ENCODE data around the gene PDE7B. TPM values are rescaled to one million over a fixed set of nuclear protein-coding genes. Genes with fewer than 3 reads are reported as not detected.

Gene PDE7B
- total RNA-seq, 1 donor from 2014 or later, result 12.6 TPM

DNA sequence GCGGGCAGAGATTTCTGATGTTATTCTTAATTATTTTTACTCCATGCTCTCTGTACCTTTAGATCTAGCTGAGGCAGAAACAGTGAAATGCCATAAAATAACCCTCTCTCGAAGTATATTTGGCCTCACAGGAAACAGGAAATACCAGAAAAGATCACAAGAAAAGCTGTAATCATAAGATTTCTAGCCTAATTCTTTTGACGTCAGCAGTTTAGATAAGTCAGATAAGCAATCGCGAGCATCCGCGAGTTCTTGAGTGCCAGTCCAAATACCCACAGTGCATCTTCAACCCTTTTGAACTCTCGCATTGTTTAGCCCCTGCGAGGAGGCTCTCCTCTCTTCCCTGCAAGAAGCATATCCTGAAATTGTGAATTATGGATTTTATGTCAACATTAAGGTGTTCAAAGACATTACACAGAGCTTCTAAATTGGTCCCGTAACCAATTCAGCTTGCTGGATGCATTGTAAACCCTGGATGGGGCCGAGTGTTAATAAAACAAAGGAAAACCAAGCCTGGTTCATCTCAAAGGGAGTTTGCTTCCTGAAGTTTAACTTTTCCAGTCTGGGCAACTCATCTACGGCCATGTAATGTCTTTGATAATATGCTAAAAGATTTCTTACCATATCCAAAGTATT lies 199.8 kb downstream of the PDE7B start:
- intact Hi-C loops (cut with micrococcal nuclease), result no loop called here
- peak overlapping the region; percentile 47 for H3K4me3 ChIP-seq
- peak overlapping the region; percentile 84 for H3K27ac ChIP-seq (replicated peaks)
- H3K27me3 ChIP-seq (ENCODE audit: low read depth), result no peaks in the 10 kb centered on the region
- no peaks in the 10 kb centered on the region for H3K9me3 ChIP-seq (replicated peaks)
- H3K36me3 ChIP-seq, result no peaks in the 10 kb centered on the region
- DNase-seq, result no peak
- TF ChIP-seq, protein P1, sequence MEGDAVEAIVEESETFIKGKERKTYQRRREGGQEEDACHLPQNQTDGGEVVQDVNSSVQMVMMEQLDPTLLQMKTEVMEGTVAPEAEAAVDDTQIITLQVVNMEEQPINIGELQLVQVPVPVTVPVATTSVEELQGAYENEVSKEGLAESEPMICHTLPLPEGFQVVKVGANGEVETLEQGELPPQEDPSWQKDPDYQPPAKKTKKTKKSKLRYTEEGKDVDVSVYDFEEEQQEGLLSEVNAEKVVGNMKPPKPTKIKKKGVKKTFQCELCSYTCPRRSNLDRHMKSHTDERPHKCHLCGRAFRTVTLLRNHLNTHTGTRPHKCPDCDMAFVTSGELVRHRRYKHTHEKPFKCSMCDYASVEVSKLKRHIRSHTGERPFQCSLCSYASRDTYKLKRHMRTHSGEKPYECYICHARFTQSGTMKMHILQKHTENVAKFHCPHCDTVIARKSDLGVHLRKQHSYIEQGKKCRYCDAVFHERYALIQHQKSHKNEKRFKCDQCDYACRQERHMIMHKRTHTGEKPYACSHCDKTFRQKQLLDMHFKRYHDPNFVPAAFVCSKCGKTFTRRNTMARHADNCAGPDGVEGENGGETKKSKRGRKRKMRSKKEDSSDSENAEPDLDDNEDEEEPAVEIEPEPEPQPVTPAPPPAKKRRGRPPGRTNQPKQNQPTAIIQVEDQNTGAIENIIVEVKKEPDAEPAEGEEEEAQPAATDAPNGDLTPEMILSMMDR (IDR thresholded peaks at IDR 0.05; ENCODE audit: borderline replicate concordance), result no peak
- H3K4me1 ChIP-seq, result peaks cover 65% of the 10 kb centered on the region

DNA sequence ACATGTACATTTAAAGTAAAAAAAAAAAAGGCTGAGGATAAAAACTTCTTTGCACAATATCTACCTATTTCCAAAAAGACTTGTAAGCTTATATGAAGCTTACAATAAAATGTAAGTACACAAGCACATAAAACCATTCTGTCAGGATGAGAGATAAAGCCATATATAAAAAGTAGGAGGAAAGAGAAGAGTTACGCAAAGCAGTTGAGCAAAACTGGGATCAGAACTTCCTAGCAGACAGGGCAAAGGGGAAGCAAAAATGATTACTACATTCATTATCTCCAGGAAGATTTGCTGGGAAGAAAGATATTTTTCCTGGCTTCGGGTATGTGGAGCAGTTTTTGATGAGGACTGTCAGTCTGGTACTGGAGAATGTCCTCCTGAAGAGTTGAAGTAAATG lies 200.5 kb downstream of the PDE7B start:
- Histone ChIP-seq H3K4me1 (peaks cover 60% of the 10 kb centered on the region), H3K27ac (replicated peaks) (peak overlapping the region; percentile 84)

DNA sequence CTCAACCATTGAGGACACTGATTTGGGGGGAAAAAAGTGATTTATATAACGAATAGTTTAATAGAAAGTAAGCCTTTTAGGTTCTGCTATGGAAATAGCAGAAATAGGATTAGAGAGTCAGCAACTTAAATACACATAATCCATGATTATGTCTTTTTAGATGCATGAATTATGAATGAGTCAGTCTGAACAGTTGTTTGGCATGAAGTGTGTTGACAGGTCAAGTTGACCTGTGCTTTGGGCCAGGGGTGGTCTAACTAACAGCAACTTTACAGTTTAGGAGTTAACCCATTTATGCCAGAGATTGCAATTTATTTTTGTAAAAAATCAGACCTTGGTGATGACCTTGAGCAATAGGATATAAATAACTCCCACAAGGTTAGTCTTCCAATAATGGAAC lies 207.4 kb downstream of the PDE7B start:
- Histone ChIP-seq H3K4me1 (peaks cover 77% of the 10 kb centered on the region), H3K27me3 (ENCODE audit: low read depth) (no peaks in the 10 kb centered on the region), H3K27ac (replicated peaks) (peak overlapping the region; percentile 60), H3K4me3 (peak overlapping the region; percentile 2), H3K36me3 (no peaks in the 10 kb centered on the region), H3K9me3 (replicated peaks) (no peaks in the 10 kb centered on the region)
- TF ChIP-seq, protein P1 (IDR thresholded peaks at IDR 0.05; ENCODE audit: borderline replicate concordance), result no peak
- no peak for DNase-seq
- intact Hi-C loops (cut with micrococcal nuclease), result no loop called here

More for the DNA sequence above, 200.5 kb downstream of the PDE7B start:
- no peak overlapping the region for H3K4me3 ChIP-seq
- no peak for DNase-seq
- TF ChIP-seq, protein P1 (IDR thresholded peaks at IDR 0.05; ENCODE audit: borderline replicate concordance), result no peak
- H3K36me3 ChIP-seq, result no peaks in the 10 kb centered on the region
- H3K27me3 ChIP-seq (ENCODE audit: low read depth), result no peaks in the 10 kb centered on the region
- no peaks in the 10 kb centered on the region for H3K9me3 ChIP-seq (replicated peaks)
- intact Hi-C loops (cut with micrococcal nuclease), result no loop called here

DNA sequence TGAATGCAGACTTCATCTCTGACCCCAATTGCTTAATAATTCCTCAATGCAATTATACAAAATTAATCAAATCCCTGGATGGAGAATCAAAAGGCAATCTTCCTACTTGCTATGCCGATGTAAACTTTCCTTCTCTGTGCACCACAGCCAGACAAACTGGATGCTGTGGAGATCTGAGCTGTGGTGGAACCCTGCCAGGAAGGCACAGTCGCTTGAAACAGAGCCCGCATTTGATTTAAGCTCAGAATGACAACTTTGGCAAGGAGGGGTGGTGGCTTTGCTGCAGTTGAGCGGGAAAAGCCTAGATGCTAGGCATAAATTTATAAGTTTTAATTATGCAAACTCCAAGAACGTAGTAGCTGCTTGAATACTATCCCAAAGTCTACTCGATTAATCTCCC lies 207.8 kb downstream of the PDE7B start:
- peak overlapping the region; percentile 60 for H3K27ac ChIP-seq (replicated peaks)
- intact Hi-C loops (cut with micrococcal nuclease), result no loop called here
- TF ChIP-seq, protein P1 (IDR thresholded peaks at IDR 0.05; ENCODE audit: borderline replicate concordance), result no peak
- peaks cover 82% of the 10 kb centered on the region for H3K4me1 ChIP-seq
- peak overlapping the region; percentile 2 for H3K4me3 ChIP-seq
- no peaks in the 10 kb centered on the region for H3K36me3 ChIP-seq
- peak; percentile 39 for DNase-seq
- H3K9me3 ChIP-seq (replicated peaks), result no peaks in the 10 kb centered on the region
- H3K27me3 ChIP-seq (ENCODE audit: low read depth), result no peaks in the 10 kb centered on the region

DNA sequence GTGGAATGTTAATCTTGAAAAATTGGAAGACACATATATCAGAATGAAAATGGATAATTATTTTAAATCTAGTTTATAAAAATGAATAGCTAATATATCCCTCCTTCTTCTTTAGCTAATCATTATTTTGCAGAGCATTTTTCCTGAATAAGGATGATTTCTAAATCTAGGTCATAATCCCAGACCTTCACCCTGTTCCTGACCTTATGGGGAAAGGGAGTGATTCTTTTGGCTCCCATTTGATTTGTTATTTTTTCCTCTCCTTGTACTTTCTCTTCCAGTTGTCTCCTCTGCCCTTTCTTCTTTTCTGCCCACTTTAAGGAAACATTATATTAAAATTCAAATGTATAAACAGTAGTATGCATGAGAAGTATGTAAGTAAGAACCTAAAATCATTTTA lies 208.6 kb downstream of the PDE7B start:
- Histone ChIP-seq H3K36me3 (no peaks in the 10 kb centered on the region), H3K9me3 (replicated peaks) (no peaks in the 10 kb centered on the region), H3K27ac (replicated peaks) (peak overlapping the region; percentile 60), H3K4me1 (peaks cover 85% of the 10 kb centered on the region), H3K27me3 (ENCODE audit: low read depth) (no peaks in the 10 kb centered on the region), H3K4me3 (no peak overlapping the region)
- intact Hi-C loops (cut with micrococcal nuclease), result no loop called here
- TF ChIP-seq, protein P1 (IDR thresholded peaks at IDR 0.05; ENCODE audit: borderline replicate concordance), result no peak
- DNase-seq, result no peak

Data from left ventricle myocardium inferior (tissue), 1 donor.